Ishikawa (cell line): ENCODE measurements around the gene ADGRF4.

Source experiments
- CEBPB ChIP-seq: IDR thresholded peaks from 2 replicates; pipeline ENCODE4 v1.6.1; 2012
- CREB1 ChIP-seq: IDR thresholded peaks from 2 replicates; pipeline ENCODE4 v1.6.1; 2012; ENCODE audit warnings: low read depth
- EGR1 ChIP-seq: IDR thresholded peaks from 2 replicates; pipeline ENCODE4 v1.6.1; 2012
- EP300 ChIP-seq: IDR thresholded peaks from 2 replicates; pipeline ENCODE4 v1.6.1; 2012; ENCODE audit warnings: borderline replicate concordance
- FOXM1 ChIP-seq: IDR thresholded peaks from 2 replicates; pipeline ENCODE4 v1.6.1; 2012; ENCODE audit warnings: low read depth, borderline replicate concordance
- MAX ChIP-seq: IDR thresholded peaks from 2 replicates; pipeline ENCODE4 v1.6.1; 2012
- NFIC ChIP-seq: IDR thresholded peaks from 2 replicates; pipeline ENCODE4 v1.6.1; 2012
- RAD21 ChIP-seq: IDR thresholded peaks from 2 replicates; pipeline ENCODE4 v1.6.1; 2012; ENCODE audit warnings: low read depth
- REST ChIP-seq: IDR thresholded peaks from 2 replicates; pipeline ENCODE4 v1.6.1; 2012; ENCODE audit warnings: low read depth, mild to moderate bottlenecking
- TAF1 ChIP-seq: IDR thresholded peaks from 2 replicates; pipeline ENCODE4 v1.6.1; 2012; ENCODE audit warnings: low read depth, mild to moderate bottlenecking
- TCF12 ChIP-seq: IDR thresholded peaks from 2 replicates; pipeline ENCODE4 v1.6.1; 2012; ENCODE audit warnings: low read depth
- TEAD4 ChIP-seq: IDR thresholded peaks from 2 replicates; pipeline ENCODE4 v1.6.1; 2012
- USF1 ChIP-seq: IDR thresholded peaks from 2 replicates; pipeline ENCODE4 v1.6.1; 2012
- YY1 ChIP-seq: IDR thresholded peaks from 2 replicates; pipeline ENCODE4 v1.6.1; 2012; ENCODE audit warnings: low read depth
- ZBTB7A ChIP-seq: IDR thresholded peaks from 2 replicates; pipeline ENCODE4 v1.6.1; 2012; ENCODE audit warnings: low read depth

Gene ADGRF4

GRCh38 chr6:47718571-47718970 lies 20.2 kb downstream of the ADGRF4 start:
- no peak for TF ChIP-seq MAX
- no peak for TF ChIP-seq YY1
- TF ChIP-seq TEAD4, result no peak
- no peak for TF ChIP-seq TCF12
- TF ChIP-seq NFIC, result no peak
- TF ChIP-seq EP300, result no peak; the same call in 1 of the 2 replicates
- no peak for TF ChIP-seq USF1
- TF ChIP-seq CREB1, result no peak
- no peak for TF ChIP-seq TAF1
- TF ChIP-seq RAD21, result no peak
- TF ChIP-seq CEBPB, result no peak
- TF ChIP-seq FOXM1, result no peak
- TF ChIP-seq REST, result no peak
- no peak for TF ChIP-seq EGR1
- TF ChIP-seq ZBTB7A, result no peak

- TF ChIP-seq USF1, result no peak
- no peak for TF ChIP-seq EGR1
- TF ChIP-seq NFIC, result no peak
- TF ChIP-seq FOXM1, result no peak
Observed at GRCh38 chr6:47721189-47721588, 22.8 kb downstream of the ADGRF4 start.

DNA sequence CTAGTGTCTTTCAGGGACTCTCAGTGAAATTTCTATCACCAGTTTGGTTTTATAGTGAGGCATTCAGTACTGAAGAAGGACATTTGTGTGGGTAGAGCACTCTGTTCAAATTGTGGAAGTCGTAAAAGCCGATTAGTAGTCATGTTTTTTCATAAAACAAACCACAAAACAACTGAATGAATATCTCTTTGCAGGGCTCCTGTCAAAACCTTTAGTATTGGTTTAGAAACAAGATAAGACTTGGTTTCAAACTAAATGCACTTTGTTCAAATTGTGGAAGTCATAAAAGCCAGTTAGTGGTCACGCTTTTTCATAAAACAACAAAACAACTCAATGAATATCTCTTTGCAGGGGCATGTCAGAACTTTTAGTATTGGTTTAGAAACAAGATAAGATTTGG lies 23.8 kb downstream of the ADGRF4 start:
- TF ChIP-seq YY1 (no peak), EP300 (no peak), CREB1 (no peak), EGR1 (no peak), REST (no peak), USF1 (no peak), FOXM1 (no peak), MAX (no peak), TAF1 (no peak), TCF12 (no peak)

- TF ChIP-seq RAD21 (no peak), FOXM1 (no peak), YY1 (no peak), EGR1 (no peak), EP300 (no peak), TEAD4 (no peak), CEBPB (no peak), TAF1 (no peak), USF1 (no peak), ZBTB7A (no peak), NFIC (no peak)
Observed at GRCh38 chr6:47724300-47724699, 25.9 kb downstream of the ADGRF4 start.

DNA sequence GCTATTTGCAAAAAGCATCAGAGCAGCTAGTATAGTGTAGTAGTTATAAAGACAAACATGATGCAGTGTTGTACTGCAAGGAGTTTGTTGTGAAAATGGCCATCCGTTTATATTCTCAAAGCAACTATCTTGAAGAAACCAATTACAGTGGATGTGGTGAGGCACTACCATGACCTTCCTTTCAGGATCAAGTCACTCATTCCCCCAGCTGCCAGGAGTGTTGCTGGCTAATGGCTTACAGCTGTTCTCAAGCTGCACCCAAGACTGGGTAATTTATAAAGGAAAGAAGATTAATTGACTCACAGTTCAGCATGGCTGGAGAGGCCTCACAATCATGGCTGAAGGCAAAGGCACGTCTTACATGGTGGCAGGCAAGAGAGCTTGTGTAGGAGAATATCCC lies 29.0 kb downstream of the ADGRF4 start:
- TF ChIP-seq USF1 (no peak), YY1 (no peak), REST (no peak), NFIC (no peak), EGR1 (no peak), CREB1 (no peak), TAF1 (no peak), EP300 (no peak), FOXM1 (no peak), MAX (no peak), ZBTB7A (no peak), CEBPB (no peak)
